Neural progenitor cell (in vitro differentiated cells): ENCODE results near the gene NRP1.

Source experiments
- EZH2phosphoT487 ChIP-seq: fragments of 200-600 bp; sonication (generic); IDR thresholded peaks from 2 replicates; pipeline ENCODE4 v1.6.1; 2017; ENCODE audit warnings: antibody characterized with exemption
- TF ChIP-seq, protein P1 (sequence below): fragments of 200-600 bp; sonication (generic); IDR thresholded peaks from 2 replicates; pipeline ENCODE4 v1.5.1; 2017; ENCODE audit warnings: antibody characterized with exemption, mild to moderate bottlenecking

DNA sequence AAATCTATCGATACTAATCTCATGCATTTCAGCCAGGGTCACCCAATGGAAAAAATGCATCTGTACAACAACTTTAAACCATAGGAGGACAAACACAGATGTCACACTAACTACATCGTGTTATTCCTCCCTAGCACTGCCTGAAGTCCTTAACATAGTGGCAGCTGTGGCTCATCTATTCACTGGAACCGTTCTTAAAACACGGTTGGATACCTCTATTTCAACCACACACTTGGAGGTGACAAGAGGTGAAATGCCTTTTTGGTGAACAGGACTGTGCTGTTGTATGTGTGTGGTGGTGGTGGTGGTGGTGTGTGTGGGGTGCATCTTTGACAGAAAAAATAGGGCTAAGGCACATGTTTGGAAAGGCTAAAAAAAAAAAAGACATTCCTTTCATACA is 93.1 kb downstream of the NRP1 start:
- TF ChIP-seq, protein P1, sequence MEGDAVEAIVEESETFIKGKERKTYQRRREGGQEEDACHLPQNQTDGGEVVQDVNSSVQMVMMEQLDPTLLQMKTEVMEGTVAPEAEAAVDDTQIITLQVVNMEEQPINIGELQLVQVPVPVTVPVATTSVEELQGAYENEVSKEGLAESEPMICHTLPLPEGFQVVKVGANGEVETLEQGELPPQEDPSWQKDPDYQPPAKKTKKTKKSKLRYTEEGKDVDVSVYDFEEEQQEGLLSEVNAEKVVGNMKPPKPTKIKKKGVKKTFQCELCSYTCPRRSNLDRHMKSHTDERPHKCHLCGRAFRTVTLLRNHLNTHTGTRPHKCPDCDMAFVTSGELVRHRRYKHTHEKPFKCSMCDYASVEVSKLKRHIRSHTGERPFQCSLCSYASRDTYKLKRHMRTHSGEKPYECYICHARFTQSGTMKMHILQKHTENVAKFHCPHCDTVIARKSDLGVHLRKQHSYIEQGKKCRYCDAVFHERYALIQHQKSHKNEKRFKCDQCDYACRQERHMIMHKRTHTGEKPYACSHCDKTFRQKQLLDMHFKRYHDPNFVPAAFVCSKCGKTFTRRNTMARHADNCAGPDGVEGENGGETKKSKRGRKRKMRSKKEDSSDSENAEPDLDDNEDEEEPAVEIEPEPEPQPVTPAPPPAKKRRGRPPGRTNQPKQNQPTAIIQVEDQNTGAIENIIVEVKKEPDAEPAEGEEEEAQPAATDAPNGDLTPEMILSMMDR = no peak
- no peak for TF ChIP-seq EZH2phosphoT487
